GM18867 (cell line): Measurements from ENCODE around the gene ULBP1.
"Not testable (repeated sequence)": the region's sequence is repeated elsewhere in the genome, so short reads cannot be mapped to it uniquely, and the experiment has no call there.

Experiments used
- ATAC-seq: cut with Tn5 transposase; IDR thresholded peaks from one replicate; pipeline ENCODE4 v1.9.1; 2021; ENCODE audit warnings: mild to moderate bottlenecking, moderate library complexity; ENCODE audit not compliant: unreplicated experiment

Gene ULBP1

DNA sequence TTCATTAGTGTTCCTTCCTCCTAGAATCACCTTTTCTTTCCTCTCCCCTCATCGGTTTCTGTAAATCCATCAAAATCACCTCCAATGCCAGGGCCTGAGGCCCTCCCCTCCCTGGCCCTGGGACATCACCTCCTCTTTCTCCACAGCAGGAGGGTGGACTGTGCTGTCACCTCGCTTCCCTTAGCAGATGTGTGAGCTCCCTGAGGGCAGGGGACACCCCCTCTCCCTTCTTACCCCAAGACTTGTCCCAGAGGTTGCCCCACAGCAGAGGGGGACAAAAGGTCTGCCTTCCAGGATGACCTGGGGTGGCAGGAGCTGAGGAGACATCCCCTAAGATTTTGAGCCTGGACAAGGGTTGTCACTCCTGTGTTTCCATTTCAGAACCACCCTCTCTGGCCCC is 5.9 kb downstream of the ULBP1 start:
- ATAC-seq: no peak

DNA sequence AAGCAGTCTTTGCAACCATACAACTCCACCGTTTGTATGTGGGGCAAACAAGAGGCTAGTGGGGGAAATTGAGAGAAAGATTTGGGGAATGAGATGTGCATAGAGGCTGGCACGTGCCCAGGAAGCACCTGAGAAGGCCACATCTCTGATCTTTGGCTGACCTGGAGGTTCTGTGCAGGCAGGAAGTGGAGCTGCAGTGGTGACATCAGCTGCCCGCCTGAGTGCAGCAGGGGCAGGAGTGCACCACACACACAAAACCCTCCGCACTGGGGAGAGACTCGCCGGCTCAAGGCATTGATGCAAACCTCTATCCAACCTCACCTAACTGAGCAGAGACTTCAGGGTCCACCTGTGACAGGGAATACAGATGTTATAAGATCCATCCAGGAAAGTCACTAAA is 10.7 kb downstream of the ULBP1 start:
- not testable (repeated sequence) for ATAC-seq

DNA sequence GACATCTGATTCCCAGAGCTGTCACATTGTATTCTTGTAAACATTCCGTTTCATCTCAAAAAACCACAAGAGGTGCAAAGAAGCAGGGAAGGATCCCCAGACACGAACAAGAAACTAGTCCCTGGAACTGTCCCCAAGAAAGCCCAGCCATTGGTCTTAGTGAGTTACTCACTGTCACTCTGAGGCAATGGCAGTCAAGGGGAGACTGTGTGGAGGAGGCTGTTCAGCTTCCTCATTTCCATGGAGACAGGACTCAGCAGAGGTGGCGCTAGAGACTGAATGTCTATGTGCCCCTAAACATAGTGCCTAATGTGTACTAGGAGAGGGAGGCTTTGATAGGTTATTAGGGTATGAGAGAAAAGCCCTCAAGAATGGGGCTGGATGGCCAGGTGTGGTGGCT is 11.1 kb downstream of the ULBP1 start:
- no peak for ATAC-seq

DNA sequence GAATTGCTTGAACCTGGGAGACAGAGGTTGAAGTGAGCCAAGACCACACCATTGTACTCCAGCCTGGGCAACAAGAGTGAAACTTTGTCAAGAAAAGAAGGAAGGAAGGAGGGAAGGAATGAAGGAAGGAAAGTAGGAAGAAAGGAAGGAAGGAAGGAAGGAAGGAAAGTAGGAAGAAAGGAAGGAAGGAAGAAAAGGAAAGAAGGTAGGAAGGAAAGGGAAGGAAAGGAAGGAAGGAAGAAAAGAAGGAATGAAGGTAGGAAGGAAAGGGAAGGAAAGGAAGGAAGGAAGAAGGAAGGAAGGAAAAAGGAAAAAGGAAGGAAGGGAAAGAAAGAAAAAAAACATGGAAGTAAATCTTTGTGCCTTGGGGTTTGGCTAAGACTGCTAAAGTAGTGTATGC is 11.7 kb downstream of the ULBP1 start:
- no peak for ATAC-seq

DNA sequence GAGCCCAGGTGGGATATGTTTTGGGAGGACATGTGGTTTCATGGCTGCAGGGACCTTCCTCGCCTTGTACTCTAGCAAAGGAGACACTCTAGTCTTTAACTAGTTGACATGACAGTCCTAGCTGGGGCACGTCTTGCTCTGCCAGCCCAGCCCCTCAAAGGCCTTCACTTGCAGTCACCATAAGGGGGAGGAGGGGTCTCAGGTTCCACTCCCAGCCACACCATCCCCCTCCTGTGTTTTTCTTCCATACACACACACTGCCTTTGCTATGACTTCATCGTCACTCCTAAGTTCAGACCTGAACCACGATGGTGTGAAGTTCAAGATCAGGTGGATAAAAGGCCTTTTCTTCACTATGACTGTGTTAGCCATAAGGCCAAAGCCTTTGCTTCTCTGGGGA is 13.5 kb downstream of the ULBP1 start:
- no peak for ATAC-seq

DNA sequence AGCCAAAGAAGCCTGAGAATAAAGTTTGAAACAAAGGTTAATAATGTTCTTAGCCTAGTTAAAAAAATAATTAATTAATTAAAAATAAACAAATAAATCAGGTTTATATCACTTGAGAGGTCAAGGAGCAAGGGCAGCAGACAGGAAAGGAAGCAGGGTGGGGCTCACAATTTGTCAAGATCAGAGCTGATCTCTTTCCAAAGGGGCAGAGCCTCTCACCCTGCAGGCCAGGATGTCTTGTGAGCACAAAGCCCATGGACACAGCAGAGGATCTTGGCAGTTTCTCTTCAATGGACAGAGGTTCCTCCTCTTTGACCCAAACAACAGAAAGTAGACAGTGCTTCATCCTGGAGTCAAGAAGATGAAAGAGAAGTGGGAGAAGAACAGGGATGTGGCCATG is 14.9 kb downstream of the ULBP1 start:
- no peak for ATAC-seq

DNA sequence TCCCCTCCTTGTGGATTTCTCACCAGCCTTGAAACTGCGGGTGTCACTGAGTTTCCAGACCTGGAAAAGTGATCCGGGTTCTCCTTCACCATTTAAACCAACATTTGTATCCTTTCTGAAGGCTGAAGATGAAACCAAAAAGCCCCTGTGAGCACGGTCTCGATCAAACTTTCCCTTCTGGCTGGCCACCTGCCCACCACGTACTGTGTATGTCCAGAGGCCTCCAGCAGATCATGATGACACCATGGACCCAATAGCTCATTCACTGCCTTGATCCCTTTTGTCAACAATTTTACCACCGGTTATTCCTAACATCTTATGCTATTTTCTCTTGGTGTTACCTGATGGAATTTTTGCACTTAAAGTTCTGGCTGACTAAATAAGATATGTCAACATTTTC is 15.6 kb downstream of the ULBP1 start:
- ATAC-seq: no peak

DNA sequence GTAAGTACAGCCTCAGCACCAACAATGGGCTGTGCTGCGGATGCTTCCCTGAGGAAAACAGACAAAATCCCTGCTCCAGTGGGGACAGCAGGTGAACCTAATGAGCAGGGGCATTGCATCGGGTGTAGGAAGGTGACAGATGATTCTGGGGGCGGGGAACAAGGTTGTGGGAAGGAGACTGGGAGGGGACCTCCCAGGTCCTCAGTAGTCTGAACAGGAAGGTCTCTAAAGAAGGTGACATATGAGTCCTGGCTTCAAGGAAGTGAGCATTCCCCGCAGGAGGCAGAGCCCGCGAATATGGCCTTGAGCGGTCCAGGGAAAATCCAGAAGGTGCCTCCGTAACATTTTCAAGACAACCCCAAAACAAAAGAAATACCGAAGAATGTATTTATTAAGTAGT is 19.4 kb downstream of the ULBP1 start:
- no peak for ATAC-seq

DNA sequence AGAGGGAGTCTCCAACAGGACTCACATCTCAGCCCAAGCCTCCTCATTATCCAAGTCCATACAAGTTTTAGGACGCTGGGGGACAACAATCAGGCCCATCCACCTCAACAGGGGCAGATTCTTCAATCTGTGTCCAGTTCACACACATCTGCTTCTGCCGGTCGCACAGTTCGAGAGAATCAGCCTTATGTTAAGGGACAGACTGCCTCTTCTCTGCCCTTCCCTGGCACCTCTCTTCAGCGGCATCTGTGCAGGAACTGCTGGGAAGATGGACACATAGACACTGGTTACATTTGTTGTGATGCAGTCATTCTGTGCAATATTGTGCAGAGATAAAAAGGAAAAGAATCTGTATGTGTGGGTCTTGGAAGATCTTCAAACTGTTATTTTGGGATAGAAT is 21.0 kb downstream of the ULBP1 start:
- ATAC-seq: no peak

DNA sequence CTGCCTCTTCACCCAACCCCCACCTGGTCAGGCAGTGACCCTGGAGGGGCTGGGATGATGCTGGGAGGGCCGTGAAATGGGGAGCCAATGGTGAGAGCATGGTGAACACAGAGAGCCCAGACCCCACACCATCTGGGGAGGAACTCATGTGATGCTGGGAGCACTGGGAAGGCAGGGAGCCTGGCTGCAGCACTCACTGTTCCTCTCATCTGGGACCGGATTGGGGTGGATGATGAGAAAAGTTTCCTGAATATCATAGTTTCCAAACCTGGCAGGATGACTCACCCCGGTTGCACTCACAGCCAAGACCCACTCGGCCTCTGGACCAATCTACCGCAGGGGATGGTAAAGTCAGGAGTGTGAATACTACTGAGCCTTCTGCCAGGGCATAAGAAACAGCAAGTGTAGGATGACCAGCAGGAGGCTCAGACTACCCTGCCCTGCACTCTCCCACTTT is 21.8 kb downstream of the ULBP1 start:
- ATAC-seq: no peak

DNA sequence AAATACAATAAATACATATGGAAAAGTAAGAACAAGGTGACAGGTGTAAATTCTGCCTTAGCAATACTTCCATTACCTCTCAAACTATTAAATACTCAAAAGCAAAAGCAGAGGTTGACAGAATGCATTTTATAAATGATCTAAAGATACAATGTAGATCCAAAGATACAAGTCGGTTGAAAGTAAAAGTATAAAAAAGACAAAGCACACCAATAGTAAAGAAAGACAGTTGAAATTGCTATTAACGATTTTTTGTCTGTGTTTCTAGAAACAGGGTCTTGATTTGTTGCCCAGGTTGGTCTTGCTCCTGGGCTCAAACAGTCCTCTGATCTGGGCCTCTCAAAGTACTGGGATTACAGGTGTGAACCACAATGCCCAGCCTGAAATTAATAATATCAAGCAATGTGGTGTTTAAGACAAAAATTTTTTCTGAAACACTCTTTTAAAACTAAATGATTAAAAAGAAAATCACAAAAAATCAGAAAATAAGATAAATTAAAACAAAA is 23.9 kb downstream of the ULBP1 start:
- no peak for ATAC-seq

DNA sequence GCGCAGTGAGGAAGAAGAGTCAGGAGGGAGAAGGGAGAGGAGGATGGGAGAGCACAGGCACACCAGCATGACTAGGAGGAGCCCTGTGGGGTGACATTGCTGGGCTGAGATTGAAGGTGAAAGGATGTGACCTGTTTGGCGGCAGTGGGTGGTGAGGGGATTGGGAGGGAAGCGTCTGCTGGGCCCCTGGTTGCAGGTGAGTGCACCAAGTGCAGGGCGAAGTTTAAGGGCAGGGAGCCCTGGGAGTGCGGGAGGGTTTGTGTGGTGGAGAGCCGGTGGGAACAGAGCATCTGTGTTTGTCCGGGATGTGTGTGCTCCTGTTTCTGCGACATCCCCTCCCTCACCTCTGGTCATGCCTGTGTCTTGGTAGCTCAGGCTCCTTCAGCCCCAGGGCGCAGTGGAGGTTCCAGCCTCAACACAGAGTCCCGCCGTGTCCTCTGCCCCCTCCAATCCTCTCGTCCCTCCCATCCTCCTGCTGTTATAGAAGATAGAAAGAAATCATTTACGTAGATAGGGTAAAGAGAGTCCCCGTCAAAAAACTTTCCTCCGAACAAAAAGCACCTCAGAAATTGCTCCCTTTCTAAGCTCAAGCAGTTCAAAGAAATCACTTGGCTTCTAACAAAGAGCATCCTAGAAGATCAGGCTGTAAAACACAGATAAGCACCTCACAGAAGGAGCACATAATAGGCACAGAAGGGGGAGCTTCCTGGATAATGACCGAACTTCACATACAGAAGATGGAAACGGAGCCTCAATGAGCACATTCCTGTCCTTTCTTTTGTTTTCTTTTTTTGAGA is 25.0 kb downstream of the ULBP1 start:
- no peak for ATAC-seq

DNA sequence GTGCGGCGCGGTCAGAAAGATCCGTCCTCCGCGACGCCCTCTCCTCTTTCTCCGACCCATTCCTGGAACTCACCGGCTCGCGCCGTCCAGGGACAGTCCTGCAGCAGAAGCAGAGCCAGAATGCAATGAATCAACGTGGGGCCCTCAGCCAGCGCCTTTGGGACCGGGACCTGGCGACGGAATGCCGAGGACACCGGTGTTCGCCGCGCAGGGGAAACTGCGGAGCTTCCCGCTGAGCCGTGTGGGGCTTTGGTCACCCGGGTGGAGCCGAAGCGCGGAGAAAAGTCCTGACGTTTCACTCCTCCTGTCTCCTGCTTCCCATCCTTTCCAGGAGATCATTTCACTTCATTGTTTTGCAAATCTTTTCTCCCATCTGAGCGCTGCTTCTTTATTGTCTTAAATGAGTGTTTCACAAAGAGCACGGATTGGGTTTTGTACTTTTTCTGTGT is 26.5 kb downstream of the ULBP1 start:
- no peak for ATAC-seq

DNA sequence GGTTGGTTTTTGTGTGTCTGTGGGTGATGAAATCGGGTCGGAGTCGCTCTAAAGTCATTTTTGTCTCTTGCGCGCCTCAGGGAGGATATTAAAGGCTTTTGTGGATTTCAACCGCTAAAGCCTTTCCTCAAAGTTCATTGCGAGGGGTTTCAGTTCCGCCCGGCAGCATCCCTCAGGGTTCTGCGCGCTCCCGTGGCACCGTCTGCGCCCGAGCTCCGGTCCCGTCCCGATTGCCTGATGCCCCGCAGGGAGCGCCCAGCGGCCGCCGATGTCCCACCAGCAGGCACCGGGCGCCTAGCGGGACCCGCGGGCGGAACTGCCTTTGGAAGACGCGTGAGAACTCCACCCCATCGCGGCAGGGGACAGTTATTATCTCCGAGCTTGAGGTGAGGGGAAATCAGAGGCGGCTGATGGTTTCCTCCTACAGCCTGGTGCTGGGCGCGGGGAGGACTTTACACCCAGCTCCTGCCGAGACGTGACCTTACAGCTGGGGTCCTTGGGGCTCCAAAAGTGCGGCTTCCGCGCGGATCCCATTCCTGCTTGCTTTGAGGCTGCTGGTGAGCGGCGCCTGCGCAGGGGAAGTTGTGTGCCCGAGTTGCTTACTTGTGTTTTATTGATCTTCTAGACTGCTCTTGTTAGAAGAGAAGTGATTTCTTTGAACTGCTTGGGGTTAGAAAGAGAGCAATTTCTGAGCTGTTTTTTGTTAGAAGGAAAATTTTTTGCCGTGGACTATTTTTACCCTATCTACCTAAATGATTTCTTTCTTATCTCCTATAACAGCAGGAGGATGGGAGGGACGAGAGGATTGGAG is 27.1 kb downstream of the ULBP1 start:
- ATAC-seq: no peak

DNA sequence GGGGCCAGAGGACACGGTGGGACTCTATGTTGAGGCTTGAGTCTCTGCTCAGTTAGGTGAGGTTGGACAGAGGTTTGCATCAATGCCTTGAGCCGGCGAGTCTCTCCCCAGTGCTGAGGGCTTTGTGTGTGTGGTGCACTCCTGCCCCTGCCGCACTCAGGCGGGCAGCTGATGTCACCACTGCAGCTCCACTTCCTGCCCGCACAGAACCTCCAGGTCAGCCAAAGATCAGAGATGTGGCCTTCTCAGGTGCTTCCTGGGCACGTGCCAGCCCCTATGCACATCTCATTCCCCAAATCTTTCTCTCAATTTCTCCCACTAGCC is 27.7 kb downstream of the ULBP1 start:
- ATAC-seq: not testable (repeated sequence)

DNA sequence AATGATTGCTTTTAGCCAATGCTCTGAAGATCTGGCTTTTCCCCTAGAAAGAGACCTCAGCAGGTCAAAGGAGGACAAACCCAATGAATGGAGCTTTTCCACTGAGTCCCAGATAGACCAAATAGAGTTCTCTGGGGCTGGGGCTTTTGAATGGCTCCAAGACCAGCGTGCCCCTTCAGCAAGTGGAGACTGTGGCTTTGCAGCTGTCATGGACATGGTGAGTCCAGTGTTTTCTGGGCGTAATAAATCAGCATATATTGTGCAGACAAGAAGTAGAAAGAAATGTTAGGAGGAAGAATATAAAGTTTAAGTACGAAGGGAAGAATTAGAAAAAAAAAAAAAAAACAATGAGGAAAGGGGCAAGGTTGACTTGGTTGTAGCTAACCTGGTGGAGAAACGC is 28.1 kb downstream of the ULBP1 start:
- ATAC-seq: no peak

DNA sequence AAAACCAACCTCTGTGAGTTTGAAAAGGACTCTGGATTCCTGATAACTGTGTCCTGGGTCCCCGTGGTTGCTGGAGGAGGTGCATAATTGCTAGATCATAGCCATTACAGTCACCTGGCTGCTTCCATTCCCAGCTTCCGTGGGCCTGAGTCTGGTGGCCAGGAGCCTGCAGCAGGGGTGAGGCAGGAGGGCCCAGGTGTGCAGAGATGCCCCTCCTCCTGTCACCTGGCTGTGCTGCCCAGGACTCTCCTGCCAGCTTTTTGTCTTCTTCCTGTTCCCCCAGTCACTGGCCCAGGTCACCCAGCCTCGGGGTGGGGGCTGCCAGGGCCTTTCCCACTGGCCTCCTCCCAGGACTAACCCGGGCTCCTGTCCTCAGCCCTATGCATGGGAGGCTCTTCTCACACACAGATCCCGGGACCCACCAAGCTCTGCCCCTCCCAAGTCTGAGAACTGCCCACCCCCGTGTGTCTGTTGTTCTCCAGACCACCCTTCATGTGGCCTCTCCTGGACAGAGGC is 31.6 kb downstream of the ULBP1 start:
- no peak for ATAC-seq

DNA sequence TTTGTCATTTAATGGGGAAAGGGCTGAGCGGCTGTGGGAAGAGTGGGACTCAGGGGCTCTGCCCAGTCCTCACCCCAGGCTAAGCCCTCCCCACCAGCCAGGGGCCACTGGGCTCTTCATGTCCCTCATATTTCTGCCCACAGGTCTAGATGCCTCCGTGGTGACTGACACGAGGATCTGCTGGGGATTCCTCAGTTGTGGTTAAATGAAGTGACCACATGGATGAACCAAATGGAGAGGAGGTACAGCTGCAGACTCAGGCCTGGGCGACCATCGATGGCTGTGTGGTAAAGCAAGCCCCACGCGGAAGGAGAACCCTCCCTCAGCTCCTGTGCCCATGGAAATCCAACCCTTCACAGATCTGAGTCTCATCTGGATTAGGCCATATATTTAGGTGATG is 32.2 kb downstream of the ULBP1 start:
- ATAC-seq: no peak

DNA sequence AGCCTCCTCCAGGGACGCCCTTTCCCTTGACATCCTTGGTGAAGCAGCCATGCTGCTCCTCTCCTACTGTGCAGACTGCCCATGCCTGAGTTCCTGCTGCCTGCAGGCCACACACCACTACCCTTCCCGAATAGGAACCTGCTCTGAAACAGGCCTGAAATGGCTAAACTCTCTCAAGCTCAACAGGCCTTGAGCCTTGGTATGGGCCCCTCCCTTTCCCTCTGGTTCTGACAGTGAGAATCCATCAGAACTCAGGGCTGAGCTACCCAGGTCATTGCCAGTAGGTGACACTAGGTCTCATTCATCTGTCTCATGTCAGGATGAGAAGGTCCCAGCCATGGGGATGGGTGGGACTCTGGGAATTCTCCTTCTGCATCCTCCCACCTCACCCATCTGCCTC is 35.9 kb downstream of the ULBP1 start:
- ATAC-seq: no peak

DNA sequence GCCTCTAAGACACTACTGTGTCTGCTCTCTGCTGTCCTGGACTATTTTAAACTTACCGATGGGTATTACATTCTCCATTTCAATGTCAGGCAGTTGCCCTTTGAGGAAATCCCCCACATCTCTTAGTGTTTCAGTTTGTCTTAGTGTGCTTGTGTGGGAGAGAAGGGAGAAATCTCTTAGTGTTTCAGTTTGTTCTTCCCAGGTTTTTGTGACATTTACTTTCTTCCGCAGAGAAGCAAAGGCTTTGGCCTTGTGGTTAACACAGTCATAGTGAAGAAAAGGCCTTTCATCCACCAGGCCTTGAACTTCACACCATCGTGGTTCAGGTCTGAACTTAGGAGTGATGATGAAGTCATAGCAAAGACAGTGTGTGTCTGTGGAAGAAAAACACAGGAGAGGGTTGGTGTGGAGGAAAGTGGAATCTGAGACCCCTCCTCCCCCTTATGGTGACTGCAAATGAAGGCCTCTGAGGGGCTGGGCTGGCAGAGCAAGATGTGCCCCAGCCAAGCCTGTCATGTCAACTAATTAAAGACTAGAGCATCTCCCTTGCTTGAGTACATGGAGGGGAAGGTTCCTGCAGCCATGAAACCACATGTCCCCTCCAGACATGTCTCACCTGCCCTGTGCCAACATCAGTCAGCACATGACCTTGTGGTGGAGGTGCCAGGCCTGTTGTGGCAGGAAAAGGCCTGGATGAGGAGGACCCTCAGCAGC is 37.7 kb downstream of the ULBP1 start:
- peak; percentile 47 for ATAC-seq

DNA sequence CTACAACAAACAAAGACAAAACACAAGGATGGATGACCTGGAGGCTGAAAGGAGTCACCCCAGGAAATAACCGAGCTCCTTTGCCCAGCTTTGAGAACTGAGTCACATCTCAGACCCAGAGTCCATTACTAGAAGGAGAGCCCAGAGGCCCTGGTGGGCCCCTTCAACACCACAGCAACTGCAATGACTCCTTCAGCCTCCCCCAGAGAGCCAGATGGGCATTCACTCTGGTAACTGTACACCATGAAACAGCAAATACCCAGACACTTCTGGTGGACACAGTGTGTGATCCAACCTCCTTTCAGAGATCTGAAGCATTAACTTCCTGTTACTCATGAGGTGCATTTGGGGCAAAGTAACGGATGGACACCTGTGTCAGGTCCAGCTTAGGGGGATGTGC is 39.0 kb downstream of the ULBP1 start:
- no peak for ATAC-seq
